Activated T-cell treated with anti-CD3 and anti-CD28 coated beads for 24 hours (primary cell): ENCODE measurements around the gene ACMSD.
"Not testable (repeated sequence)": the region's sequence is repeated elsewhere in the genome, so short reads cannot be mapped to it uniquely, and the experiment has no call there.

Experiments used
- DNase-seq: peaks from one replicate; pipeline ENCODE4 v3.0.0-alpha.2; 2020; ENCODE audit warnings: low read depth

The ACMSD gene

GRCh38 chr2:134852518-134852917 is 14.1 kb downstream of the ACMSD start:
- no peak for DNase-seq

- DNase-seq: no peak
Measured at GRCh38 chr2:134855709-134856108, 17.3 kb downstream of the ACMSD start.

GRCh38 chr2:134858245-134858644 is 19.8 kb downstream of the ACMSD start:
- no peak for DNase-seq

DNA sequence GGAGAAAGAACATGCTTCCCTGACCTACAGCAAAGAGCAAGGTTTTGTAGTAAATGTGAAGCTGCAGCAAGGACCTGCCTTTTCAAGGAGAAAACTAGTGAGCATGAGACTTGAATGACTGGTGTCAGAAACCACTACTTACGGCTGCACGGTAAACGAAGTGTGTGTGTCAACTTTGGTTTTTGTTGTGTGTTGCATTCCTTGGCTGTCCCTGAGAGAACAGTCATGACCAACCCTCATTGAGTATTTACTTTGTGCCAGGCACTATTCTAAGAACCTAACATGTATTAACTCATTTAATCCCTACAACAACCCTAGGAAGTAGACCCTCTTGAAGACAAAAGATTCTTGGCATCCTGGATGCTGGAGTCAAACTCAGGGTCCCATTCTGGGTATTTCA is 22.8 kb downstream of the ACMSD start:
- no peak for DNase-seq

DNA sequence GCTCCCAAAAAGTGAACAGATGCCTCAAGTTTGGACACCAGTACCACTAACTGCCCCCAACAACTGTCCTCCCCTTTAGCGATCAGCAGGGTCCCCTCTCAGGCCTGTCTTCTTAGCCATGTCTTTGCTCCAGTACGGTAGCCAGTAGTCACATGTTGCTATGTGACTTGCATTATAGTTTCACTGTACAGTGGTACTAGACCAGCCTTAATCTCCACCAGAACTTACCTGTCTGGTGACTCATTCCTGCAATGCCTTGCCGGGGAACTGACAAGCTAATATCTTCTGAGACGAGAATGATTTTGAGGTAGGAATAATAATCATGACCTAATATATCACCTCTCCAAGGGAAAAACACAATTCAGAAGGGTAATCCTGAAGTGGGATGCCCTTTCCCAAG is 23.7 kb downstream of the ACMSD start:
- DNase-seq: no peak

DNA sequence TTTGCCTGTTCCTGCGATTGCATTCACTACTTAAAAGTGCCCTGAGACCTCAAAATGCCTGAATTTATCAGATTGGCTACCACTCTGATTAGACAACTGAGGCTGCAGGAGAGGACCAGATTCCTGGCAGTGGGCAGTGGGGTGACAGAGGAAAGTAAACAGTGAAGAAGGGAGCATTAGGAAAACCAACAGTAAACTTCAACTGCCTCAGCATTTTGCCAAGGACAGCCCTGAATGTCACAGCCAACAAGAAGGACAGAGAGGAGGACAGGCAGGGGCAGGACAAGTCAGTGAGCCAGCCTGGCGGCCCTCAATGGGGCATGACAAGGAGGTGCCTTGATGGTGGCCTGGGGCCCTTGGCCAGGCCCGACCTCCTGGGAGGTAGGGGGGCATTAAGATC is 24.3 kb downstream of the ACMSD start:
- no peak for DNase-seq

DNA sequence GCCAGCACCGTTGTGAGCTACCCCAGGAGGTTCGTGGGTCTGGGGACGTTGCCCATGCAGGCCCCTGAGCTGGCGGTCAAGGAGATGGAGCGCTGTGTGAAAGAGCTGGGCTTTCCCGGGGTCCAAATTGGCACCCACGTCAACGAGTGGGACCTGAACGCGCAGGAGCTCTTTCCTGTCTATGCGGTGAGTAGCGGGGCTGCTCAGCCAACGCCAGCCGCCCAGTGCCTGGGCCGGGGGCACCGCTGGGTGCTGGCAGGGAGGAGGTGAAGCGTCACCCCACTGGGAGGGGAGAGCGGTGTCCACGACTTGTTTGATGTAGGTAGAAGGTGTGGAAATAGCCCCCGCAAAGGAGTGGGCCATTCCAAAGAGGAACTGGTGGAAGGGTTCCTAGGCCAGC is 25.0 kb downstream of the ACMSD start:
- DNase-seq: no peak

DNA sequence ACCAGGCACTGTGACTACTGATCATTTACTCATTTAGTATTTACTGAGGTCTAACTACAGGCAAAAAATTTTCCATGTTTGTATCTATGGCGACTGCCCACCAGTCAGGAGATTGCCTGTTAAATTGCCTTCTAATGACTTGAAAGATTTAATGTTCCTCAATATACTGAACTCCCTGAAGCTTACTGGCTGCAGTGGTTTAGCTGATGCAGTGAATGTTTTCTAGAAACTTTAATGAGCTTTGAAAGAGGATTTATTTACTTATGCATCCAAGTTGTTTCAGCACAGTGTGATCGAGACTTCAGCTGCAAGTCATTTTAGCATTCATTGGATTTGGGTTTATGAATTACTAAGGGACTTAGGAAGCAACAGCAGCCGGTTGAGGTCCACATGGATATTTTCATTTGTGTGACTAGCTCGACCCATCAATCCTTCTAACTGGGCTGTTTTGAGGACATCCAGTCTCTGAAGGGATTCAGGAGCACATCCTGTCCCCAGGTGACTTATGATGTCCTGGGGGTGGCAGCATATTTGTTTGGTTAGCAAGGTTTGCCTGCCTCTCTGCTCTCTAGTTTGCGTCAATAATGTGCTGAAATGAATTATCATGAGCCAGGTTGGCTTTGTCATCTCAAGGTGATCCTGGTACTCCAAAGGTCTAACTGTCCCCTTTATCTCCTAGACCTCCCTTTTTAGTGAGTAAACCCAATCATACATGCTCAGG is 26.8 kb downstream of the ACMSD start:
- no peak for DNase-seq

GRCh38 chr2:134866498-134867099 is 28.2 kb downstream of the ACMSD start:
- no peak for DNase-seq

GRCh38 chr2:134869946-134870736 is 31.7 kb downstream of the ACMSD start:
- DNase-seq: no peak

- DNase-seq: no peak
Measured at GRCh38 chr2:134873152-134873551, 34.7 kb downstream of the ACMSD start.

DNA sequence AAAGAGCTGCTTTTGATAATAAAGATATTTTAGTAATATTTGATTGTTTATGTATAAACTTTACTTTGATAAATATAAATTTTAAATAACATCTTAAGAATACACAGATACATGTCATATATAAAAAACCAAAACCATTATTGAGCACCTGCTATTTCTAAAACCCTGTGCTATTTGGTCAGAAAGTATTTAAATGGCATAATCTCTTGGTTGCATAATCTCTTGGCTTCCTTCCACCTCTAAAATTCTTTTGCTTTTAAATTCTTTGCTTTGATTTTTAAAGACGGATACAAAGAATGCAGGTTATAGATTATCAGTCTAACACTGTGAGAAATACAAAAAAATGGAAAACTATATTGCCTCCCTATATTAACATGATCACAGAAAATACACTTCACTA is 36.9 kb downstream of the ACMSD start:
- DNase-seq: no peak

GRCh38 chr2:134882773-134883172 is 44.4 kb downstream of the ACMSD start:
- no peak for DNase-seq

DNA sequence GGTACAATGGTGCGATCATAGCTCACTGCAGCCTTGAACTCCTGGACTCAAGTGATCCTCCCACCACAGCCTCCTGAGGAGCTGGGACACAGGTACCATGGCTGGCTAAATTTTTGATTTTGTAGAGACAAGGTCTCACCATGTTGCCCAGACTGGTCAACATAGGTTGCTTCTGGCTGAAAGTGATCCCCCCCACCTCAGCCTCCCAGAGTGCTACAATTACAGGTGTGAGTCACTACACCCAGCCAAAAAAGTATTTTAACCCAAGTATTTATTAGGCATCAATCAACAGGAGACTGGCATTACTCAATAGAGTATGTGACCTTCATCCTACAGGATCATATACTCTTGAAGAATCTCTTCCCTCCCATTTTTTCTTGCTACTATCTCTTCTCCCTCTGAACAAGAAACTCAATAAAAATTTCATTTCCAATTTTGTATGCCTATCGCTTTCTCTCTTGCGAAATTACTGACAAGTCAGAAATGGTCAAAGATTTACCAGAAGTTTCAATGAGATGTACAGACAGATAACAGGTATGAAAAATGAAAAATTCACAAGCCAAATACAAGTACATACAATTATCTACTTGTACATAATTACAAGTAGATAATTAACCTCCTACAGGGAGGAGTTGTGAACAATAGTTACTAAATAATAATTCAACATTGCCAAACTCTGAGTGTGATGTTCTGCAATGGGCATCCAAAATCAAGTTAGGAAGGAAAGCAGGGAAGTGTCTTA is 45.3 kb downstream of the ACMSD start:
- no peak for DNase-seq

DNA sequence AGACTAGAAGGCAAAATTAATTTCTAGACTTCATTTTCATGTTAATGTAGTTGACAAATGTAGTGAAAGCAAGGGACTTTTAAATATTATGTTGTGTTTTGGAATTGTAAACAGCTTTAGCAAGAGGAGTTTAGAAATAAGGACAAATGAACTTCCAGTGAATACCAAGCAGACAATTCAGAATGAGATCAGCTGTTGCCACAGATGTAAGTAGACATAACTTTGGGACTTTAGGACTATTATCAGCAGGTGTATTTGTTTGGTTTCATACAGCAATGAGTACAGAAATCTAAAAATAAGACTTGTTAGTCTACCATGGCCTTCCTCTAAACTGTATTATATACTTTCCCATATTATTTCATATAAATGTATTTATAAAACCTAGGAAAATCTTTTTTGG is 46.0 kb downstream of the ACMSD start:
- DNase-seq: no peak

DNA sequence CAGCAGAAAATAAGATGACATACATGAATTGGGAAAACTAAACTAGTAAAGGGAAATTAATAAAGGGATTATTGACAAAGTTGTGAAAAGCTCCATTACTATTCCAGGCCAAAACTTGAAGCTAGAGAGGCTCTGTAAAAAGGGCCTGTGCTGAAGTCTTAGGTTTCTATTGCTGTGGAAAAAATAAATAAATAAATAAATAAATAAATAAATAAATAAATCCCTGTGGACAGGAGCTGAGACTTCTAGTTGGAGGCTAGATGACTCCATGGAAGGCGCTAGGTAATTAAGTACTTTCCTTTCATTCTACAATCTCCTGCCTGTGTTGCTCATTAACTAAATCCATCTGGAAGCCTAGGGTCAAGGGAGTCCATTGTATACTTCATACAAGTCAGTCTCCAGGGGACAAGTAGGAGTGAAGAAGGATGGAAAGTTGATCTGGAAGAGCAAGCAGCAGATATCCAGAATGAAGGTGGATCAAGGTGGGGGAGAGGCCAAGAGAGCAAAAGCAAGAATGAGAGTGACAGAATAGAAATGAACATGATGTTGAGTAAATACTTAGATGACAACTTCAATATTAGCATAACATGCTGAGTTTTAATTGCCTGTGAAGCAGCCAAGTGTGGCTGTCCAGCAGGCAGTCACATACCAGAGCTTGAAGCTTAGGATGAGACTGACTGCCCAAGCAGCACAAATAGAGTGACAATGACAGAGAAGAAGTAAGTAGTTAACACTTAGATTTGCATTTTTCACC is 54.0 kb downstream of the ACMSD start:
- DNase-seq: no peak

GRCh38 chr2:134897932-134898331 is 59.5 kb downstream of the ACMSD start:
- no peak for DNase-seq

DNA sequence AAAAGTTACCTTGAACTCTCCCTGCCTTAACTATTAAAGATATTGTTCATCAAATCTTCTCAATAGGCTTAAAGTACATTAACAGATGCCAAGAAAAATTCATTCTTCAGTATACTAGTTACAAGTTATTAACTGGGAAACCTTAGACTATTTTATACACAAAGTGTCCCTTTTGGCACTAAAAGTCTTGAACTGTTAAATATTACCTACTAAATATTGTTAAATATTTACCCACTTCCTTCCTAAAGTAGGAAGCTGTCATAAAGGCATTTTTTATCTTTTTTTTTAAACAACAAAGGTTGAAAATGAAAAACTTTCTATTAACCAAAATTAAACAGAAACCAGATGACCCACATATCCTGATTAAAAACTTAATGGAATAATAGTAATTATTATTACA is 60.8 kb downstream of the ACMSD start:
- no peak for DNase-seq

DNA sequence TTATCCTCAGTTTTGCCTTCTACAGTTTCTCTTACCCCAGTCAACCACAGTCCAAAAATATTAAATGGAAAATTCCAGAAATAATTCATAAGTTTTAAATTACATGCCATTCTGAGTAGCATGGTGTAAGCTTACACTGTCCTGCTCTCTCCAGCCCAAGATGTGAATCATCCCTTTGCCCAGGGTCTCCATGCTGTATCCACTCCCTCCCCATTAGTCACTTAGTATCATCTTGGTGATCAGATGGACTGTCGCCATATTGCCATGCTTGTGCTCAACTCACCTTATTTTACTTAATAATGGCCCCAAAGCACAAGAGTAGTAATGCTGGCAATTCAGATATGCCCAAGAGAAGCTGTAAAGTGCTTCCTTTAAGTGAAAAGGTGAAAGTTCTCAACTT is 61.7 kb downstream of the ACMSD start:
- no peak for DNase-seq

GRCh38 chr2:134903701-134904100 is 65.3 kb downstream of the ACMSD start:
- DNase-seq: not testable (repeated sequence)

DNA sequence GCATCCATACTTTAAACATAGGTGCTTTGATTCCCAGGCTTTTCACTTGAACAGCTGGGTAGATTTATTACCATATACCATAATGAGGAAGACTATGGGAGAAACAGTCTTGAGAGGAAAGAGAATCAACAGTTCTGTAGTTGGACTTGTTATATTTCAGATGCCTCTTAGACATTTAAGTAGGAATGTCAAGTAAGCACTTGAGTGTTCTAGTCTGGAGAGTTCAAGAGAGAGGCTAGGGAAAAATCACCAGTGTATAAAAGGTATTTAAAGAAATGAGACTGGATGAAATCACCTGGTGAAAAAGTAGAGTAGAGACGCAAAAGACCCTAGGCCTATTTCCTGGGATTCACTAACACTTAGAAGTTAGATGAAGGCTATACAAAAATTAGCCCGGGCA is 66.8 kb downstream of the ACMSD start:
- DNase-seq: no peak

DNA sequence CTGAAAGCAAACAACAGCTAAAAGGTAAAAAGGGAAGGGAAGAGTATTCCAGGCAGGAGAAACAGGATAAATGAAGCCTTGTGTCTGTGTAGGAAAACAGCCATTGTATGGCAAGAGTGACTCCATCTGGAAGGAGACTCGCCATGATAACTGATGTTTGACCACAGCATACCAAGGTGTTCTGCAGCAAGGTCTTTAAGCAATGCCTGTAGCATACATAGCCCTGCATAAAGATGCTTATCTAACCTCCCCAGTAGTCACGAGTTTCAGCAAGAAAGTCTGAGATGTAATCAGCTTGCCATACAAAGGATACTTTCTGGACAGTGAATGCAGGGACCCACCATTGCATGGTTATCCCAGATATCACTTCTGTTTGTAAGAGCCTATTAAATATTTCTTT is 68.3 kb downstream of the ACMSD start:
- no peak for DNase-seq
